Small intestine (tissue), 7 donors: ENCODE data around the gene MRPS34. TPM values are rescaled to one million over a fixed set of nuclear protein-coding genes. Genes with fewer than 3 reads are reported as not detected.

Experiments used
- DNase-seq, 2 donors: peaks; one replicate each; pipeline versions ENCODE4 v3.0.0 to v3.0.0-alpha.2; 2013
- FAIRE-seq: peaks from 2 replicates; lab custom pipeline; 2012; peaks lifted over from hg19 to GRCh38; lab: Jason Lieb, UNC
- H3K27ac ChIP-seq, 3 donors: one replicate each; pipeline ENCODE4 v1.5.1; 2013; ENCODE audit warnings: low read length in 2 of 3, mild to moderate bottlenecking in 2 of 3, control low read depth in 1 of 3, inconsistent platforms in 1 of 3, low read depth in 1 of 3, moderate library complexity in 1 of 3
- H3K27me3 ChIP-seq, 3 donors: one replicate each; pipeline ENCODE4 v1.6.1; 2013; ENCODE audit warnings: low read length in 3 of 3, inconsistent platforms in 1 of 3; ENCODE audit not compliant: control insufficient read depth in 3 of 3, insufficient read depth in 3 of 3
- H3K36me3 ChIP-seq, 3 donors: one replicate each; pipeline ENCODE4 v1.6.1; 2013; ENCODE audit warnings: low read length in 3 of 3, inconsistent platforms in 1 of 3, low read depth in 1 of 3, mild to moderate bottlenecking in 1 of 3, moderate library complexity in 1 of 3; ENCODE audit not compliant: control insufficient read depth in 3 of 3, insufficient read depth in 2 of 3
- H3K4me1 ChIP-seq, 3 donors: one replicate each; pipeline ENCODE4 v1.6.1; 2013; ENCODE audit warnings: low read length in 2 of 3, inconsistent platforms in 1 of 3, low read depth in 1 of 3, mild to moderate bottlenecking in 1 of 3, moderate library complexity in 1 of 3; ENCODE audit not compliant: control insufficient read depth in 3 of 3, insufficient read depth in 2 of 3
- H3K4me3 ChIP-seq, 3 donors: one replicate each; pipeline ENCODE4 v1.5.1; 2013; ENCODE audit warnings: low read length in 3 of 3, control low read depth in 1 of 3, inconsistent platforms in 1 of 3, low read depth in 1 of 3, mild to moderate bottlenecking in 1 of 3, moderate library complexity in 1 of 3
- H3K9me3 ChIP-seq, 2 donors: one replicate each; pipeline ENCODE4 v1.6.1; 2013; ENCODE audit warnings: low read depth in 1 of 2, low read length in 1 of 2; ENCODE audit not compliant: control insufficient read depth in 2 of 2, insufficient read depth in 1 of 2
- WGBS, 3 donors: extraction: QIAGEN DNeasy Blood & Tissue Kit; methylation state at CpG; one replicate each; pipeline ENCODE4 v1.1.7; 2013; 5-methylcytosine and 5-hydroxymethylcytosine counted together
- polyA plus RNA-seq, 4 donors: library from polyadenylated mRNA; stranded (reverse) in 3 of 4; unstranded in 1 of 4; fragments of 200-250 nt in 3 of 4; fragments of 120-200 nt in 1 of 4; gene quantifications; one replicate each; pipeline versions ENCODE4 v1.2.1 to v1.2.3, GENCODE V29; 2013
- donor health status: healthy with polysubstance abuse.
- donor health status: control.
- donor health status: control.
- donor health status: Bipolar disorder and iron deficiency.
- donor health status: healthy.

Gene MRPS34
- polyA plus RNA-seq, 4 donors, result 88.9 to 199 (median 172) TPM

DNA sequence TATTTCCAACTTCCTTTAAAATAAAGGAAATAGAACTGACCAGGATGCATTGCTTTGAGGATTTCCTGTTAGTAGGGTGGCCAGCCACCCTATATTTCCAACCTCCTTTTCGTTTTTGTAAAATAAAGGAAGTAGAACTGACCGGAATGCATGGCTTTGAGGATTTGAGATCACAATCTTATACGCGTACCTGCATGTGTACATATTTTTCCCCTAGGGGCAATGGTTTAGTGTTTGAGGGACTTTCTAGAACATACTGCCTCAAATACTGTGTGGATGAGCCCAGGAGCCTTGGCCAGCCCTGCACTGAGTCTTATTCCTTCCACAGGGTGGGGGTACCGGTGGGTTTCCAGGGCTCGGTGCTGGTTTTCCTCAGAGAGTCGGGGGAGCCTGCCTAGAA lies 41.3 kb downstream of the MRPS34 start:
- 75 to 79% (median 78%) methylated on average over 7 of the region's 7 CpGs for WGBS, 3 donors
- no peak overlapping the region for H3K4me3 ChIP-seq
- H3K36me3 ChIP-seq, result peaks cover 9 to 83% (median 26%) of the 10 kb centered on the region in 3 donors
- no peak overlapping the region for H3K27ac ChIP-seq
- no peaks in the 10 kb centered on the region for H3K4me1 ChIP-seq
- H3K9me3 ChIP-seq, result no peaks in the 10 kb centered on the region
- H3K27me3 ChIP-seq, result no peaks in the 10 kb centered on the region
- DNase-seq (no peak), FAIRE-seq (no peak)

DNA sequence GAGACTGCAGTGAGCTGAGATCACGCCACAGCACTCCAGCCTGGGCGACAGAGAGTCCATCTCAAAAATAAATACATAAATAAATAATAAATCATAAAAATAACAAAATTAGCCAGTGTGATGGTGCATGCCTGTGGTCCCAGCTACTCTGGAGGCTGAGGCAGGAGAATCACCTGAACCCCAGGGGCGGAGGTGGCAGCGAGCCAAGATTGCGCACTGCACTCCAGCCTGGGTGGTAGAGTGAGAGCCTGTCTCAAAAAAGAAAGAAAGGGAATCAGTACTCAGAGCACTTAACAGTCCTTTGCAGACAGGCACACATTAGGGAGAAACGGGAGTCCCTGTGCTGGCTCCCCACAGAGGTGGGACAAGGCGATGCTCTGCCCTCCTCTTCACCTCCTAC lies 41.9 kb downstream of the MRPS34 start:
- Histone ChIP-seq H3K36me3 (peaks cover 10 to 88% (median 26%) of the 10 kb centered on the region in 3 donors), H3K4me3 (no peak overlapping the region), H3K27me3 (no peaks in the 10 kb centered on the region), H3K27ac (no peak overlapping the region), H3K4me1 (no peaks in the 10 kb centered on the region), H3K9me3 (no peaks in the 10 kb centered on the region)
- FAIRE-seq (no peak), DNase-seq (no peak)
- 93 to 99% (median 96%) methylated on average over 7 of the region's 7 CpGs for WGBS, 3 donors

DNA sequence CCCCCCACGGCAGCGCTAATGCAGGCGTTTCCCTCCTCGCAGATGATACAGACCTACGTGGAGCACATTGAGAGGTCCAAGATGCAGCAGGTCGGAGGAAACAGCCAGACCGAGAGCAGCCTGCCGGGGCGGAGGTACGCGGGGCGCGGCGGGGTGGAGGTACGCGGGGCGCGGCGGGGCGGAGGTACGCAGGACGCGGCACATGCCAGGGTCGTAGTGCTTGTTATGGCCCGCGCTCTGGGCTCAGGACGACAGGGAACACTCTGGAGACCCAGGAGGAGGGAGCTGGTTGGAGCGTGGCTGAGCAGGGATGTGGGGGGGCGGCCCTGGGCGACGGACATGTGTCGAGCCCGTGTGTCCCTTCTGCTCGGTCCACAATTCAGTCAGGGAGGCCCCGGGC lies 43.5 kb downstream of the MRPS34 start:
- no peaks in the 10 kb centered on the region for H3K27me3 ChIP-seq
- FAIRE-seq (no peak), DNase-seq (no peak)
- no peak overlapping the region for H3K4me3 ChIP-seq
- H3K9me3 ChIP-seq, result no peaks in the 10 kb centered on the region
- H3K27ac ChIP-seq, result no peak overlapping the region
- H3K4me1 ChIP-seq, result no peaks in the 10 kb centered on the region
- 96 to 97% (median 97%) methylated on average over 35 of the region's 35 CpGs for WGBS, 3 donors
- peaks cover 10 to 89% (median 26%) of the 10 kb centered on the region in 3 donors for H3K36me3 ChIP-seq

DNA sequence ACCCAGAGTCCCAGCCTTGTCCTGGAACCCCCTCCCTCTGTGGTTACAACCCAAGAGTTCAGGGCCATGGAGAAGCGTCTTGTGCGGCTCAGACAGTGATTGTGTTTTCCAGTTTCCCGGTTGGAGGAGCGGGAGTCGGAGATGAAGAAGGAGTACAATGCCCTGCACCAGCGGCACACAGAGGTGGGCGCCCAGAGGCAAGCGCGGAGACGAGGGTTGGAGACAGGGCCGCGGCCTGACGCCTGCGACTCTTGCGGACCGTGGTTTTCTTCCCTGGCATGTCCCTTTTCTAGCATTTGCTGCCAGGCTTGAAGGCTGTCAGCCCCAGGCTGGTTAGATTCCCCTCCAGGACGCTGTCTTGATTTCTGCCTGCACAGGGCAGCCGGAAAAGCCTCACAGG lies 43.9 kb downstream of the MRPS34 start:
- WGBS, 3 donors, result 97 to 99% (median 98%) methylated on average over 18 of the region's 18 CpGs
- Histone ChIP-seq H3K4me1 (no peaks in the 10 kb centered on the region), H3K27me3 (no peaks in the 10 kb centered on the region), H3K4me3 (no peak overlapping the region), H3K27ac (no peak overlapping the region), H3K9me3 (no peaks in the 10 kb centered on the region), H3K36me3 (peaks cover 10 to 89% (median 24%) of the 10 kb centered on the region in 3 donors)
- FAIRE-seq (no peak), DNase-seq (no peak)

DNA sequence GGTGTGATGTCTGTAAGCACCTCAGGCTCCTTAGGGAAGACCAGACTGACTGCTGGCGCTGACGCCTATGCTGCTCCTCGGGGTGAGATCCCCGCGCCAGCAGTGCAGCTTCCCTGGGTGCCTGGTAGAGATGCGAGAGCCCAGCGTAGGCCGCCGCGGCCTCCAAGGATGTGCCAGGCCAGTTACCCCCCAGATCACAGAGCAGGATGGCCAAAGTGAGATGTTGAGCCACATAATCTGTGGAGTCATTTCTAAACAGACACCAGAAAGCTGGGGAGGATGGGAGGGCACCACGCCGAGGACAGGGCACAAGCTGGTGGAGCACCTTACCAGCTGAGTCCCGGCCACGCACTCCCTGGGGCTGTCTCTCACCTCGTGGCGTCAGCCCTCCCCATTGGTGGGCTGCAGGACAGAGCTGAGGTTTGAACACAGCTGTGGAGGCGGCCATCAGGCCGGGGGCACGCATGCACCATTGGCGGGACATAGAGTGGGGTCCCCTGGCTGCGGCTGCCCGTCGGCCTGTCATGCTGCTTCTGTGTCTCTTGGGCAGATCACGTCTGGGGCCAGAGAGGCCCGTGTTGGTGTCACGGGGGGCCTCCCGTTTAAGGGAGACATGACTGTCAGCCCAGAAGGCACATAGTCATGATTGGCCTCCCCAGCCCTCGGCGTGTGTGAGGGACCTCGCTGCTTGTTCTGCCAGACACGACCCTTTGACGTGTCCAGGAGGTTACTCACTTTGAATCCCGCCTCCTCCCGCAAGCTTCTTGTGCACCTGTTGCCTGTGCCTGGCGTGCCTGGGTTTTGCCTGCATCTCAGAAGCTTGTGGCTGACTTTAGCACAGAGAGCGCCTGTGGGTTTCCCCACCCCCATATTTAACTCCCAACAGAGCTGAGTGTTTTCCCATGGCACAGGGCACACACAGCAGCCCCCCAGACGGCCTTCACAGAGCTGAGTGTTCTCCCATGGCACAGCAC lies 45.0 kb downstream of the MRPS34 start:
- Histone ChIP-seq H3K27me3 (no peaks in the 10 kb centered on the region), H3K27ac (no peak overlapping the region), H3K4me3 (no peak overlapping the region), H3K9me3 (no peaks in the 10 kb centered on the region), H3K36me3 (peaks cover 10 to 80% (median 22%) of the 10 kb centered on the region in 3 donors), H3K4me1 (no peaks in the 10 kb centered on the region)
- 93 to 94% (median 93%) methylated on average over 37 of the region's 37 CpGs for WGBS, 3 donors
- DNase-seq, result no peak
- no peak for FAIRE-seq

DNA sequence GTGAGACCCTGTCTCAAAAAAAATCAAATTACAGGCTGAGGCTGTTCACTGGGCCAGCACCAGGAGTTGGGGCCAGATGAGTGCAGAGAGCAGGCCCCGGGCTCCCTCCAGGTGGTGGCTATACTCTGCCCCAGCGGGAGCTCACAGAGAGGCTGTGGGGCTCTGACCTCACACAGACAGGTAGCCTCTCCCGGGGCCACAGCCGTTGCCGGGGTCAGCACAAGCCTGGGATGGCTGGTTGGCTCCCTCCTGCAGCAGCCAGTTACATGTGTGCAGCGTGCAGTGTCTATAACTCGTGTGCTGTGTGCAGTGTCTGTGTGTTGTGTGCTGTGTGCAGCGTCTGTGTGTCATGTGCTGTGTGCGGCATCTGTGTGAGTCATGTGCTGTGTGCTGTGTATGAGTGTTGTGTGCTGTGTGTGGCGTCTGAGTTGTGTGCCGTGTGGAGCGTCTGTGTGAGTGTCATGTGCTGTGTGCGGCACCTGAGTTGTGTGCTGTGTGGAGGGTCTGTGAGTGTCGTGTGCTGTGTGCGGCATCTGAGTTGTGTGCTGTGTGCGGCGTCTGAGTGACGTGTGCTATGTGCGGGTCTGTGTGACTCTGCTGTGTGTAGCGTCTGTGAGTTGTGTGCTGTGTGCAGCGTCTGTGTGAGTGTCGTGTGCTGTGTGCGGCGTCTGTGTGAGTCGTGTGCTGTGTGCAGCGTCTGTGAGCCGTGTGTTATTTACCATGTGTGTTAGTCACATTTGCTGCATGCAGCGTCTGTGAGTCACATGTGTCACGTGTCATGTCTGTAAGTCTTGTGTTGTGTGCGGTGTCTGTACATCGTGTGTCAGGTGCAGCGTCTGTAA lies 46.1 kb downstream of the MRPS34 start:
- H3K4me3 ChIP-seq, result no peak overlapping the region
- no peaks in the 10 kb centered on the region for H3K4me1 ChIP-seq
- no peak for FAIRE-seq
- H3K27ac ChIP-seq, result no peak overlapping the region
- no peaks in the 10 kb centered on the region for H3K27me3 ChIP-seq
- 96 to 97% (median 97%) methylated on average over 32 of the region's 32 CpGs for WGBS, 3 donors
- no peak for DNase-seq
- no peaks in the 10 kb centered on the region for H3K9me3 ChIP-seq
- H3K36me3 ChIP-seq, result peaks cover 10 to 69% (median 13%) of the 10 kb centered on the region in 3 donors

DNA sequence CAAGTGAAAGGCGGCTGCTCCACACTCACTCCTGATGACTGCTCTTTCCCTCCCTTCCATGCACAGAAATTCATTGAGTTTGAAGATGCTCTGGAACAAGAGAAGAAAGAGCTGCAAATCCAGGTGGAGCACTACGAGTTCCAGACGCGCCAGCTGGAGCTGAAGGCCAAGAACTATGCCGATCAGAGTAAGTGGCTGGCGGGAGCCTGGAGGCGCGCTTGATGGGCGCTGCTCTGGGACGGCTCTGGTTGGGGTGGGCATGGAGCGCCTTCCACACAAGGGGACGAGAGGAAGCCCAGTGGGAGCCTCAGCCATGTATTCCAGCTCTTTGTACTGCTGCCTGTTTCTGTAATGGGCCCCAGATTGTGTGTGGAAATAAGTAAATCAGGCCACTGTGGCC lies 48.4 kb downstream of the MRPS34 start:
- Histone ChIP-seq H3K4me1 (no peaks in the 10 kb centered on the region), H3K27me3 (no peaks in the 10 kb centered on the region), H3K36me3 (peaks cover 8 to 53% (median 10%) of the 10 kb centered on the region in 3 donors), H3K4me3 (no peak overlapping the region), H3K27ac (no peak overlapping the region), H3K9me3 (no peaks in the 10 kb centered on the region)
- no peak for DNase-seq
- WGBS, 3 donors, result 93 to 96% (median 95%) methylated on average over 12 of the region's 12 CpGs
- no peak for FAIRE-seq

DNA sequence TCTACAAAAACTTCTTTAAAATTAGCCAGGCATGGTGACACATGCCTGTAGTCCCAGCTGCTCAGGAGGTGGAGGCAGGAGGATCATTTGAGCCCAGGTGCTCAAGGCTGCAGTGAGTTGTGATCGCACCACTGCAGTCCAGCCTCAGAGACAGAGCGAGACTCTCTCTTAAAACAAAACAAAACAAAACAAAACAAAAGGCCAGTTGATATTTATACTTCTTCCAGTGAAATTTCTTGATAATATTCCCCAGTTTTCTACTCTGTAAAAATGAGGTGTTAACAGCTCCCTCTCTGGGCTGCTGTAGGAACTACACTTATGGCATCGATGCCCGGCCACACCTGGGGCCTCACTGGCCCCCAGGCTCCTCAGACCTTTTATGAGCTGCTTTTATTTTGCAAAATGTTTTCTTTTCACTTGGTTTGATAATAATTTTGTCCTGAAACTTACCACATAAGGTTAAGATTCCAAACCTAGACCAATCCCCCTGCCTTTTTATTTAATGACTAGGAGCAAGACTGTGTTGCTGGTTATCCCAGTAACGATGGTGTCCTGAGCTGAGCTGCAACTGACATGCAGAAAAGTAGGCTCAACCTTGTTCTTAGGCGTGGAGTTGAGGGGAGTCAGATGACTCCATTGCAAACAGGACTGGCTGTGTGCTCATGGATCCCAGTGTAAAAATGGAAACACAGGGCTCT lies 49.3 kb downstream of the MRPS34 start:
- Histone ChIP-seq H3K4me1 (no peaks in the 10 kb centered on the region), H3K4me3 (no peak overlapping the region), H3K27me3 (no peaks in the 10 kb centered on the region), H3K9me3 (no peaks in the 10 kb centered on the region), H3K27ac (no peak overlapping the region), H3K36me3 (peaks cover 3 to 49% (median 5%) of the 10 kb centered on the region in 3 donors)
- DNase-seq, result peak; percentile 51 to 58
- 51 to 57% (median 53%) methylated on average over 6 of the region's 6 CpGs for WGBS, 3 donors
- FAIRE-seq, result no peak
